ENCODE measurements around the gene ADD3.

GRCh38 chr10:110181911-110182310, 174.1 kb downstream of the ADD3 start:
- TF ChIP-seq FOXM1 (IDR thresholded peaks at IDR 0.05; ENCODE audit: borderline replicate concordance) (no peak), ARNT (IDR thresholded peaks at IDR 0.05) (no peak), ELF4 (IDR thresholded peaks at IDR 0.05) (no peak), SP1 (IDR thresholded peaks at IDR 0.05) (no peak), SUZ12 (IDR thresholded peaks at IDR 0.05) (no peak)
